Left forelimb (tissue), 1 donor: Measurements from ENCODE around the gene BNIP5.

Experiments used
- DNase-seq: peaks from one replicate; pipeline ENCODE4 v3.0.0-alpha.2; 2018; ENCODE audit warnings: low spot score

BNIP5 gene

DNA sequence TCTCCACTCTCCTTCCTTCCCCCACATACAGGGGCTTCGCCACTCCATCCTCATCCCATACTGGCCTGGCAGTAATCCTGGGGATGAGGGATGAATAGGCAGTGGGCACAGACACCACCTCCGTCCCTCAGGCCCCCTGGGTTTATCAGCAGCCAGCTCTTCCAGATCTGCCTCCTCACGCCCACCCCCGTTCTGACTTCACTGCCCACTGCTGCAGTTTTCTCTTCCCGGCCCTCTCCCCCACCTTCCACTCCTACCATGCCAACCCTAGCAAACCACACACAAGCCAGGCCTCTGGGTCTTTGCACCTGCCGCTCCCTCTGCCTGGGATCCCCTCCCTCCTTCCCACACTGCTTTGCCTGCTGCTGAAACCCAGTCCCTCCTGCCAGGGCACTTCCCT lies 44.5 kb downstream of the BNIP5 start:
- DNase-seq, result no peak

DNA sequence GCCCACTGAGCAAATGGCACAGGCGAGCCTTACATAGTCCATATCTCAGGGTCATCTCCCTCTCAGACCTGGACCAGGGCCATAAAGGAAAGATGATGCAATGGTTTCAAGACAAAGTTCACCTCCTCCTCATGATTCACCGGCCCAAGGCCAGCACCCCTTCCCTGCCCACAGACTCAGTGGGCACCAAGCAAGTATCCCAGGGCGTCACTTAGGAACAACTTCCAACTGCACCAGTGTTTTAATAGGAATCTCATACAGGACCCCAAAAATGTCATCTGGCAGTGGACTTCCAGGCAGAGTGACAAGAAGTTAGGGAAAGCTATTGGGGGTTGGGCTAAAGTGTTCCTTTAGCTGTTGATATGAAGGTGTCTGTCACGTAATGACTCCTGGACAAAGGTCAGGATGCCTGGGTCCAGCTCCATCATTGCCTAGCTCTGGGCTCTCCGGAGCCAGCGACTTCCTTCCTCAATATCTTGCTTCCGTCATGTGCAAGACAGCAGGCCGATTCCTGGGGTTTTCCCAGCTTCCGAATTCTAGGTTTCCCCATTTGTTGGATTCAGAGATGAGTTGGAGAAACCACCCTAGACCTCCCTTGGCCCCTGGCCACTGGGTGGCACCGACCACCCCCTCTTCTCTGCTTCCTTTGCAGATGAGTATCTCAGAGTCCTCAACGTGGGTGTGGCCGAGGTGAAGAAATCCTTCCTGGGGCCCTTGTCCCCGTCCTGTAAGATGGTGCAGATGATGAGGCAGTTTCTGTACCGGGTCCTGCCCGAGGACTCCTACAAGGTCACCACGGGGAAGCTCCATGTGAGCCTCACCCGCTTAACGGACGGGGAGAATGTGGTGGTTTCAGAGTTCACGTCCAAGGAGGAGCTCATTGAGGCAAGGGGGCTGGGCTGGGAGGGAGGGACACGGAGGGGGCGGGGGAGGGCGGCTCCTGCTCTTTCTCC lies 45.7 kb downstream of the BNIP5 start:
- no peak for DNase-seq

DNA sequence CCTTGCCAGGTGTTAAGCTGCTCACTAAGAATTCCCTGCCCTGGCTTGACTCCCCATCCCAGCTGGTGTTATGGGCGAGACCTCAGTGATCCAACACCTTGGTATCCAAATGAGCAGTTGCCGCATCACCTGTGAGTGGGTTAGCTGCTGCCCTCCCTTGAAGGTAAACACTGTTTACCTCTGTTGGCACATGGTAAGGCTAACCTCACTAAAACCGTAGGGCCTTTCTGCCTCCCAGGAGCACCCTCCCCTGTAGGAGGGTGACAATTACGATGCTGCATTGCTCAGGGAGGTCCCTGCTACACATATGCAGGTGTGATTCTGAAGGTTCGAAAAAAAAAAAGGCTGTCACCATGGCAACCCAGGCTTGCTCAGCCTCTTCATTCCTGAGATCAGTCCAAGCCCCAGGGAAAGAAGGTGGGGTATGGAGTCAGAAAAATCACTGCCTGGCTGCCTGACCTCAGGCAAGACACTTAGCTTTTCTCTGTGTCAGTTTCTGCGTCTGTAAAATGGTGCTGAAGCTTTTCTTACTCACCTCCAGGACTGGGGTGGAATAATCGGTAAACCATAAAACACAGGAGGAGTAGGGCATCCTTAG lies 47.3 kb downstream of the BNIP5 start:
- DNase-seq, result no peak

DNA sequence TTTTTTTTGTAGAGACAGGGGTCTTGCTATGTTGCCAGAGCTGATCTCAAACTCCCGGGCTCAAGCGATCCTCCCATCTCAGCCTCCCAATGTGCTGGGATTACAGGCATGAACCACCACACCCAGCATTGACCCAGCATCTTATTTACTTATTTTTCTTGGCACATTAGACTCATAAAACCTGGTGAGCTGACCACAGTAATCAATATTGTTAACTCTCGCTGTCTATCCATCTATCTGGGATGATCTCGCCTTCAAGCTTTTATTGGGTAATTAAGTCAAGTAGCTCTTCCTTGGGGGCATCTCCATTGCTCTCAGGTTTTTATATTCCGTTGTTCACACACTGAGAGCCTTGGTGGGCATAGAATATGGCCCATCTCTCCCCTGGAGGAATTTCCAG lies 49.8 kb downstream of the BNIP5 start:
- no peak for DNase-seq

DNA sequence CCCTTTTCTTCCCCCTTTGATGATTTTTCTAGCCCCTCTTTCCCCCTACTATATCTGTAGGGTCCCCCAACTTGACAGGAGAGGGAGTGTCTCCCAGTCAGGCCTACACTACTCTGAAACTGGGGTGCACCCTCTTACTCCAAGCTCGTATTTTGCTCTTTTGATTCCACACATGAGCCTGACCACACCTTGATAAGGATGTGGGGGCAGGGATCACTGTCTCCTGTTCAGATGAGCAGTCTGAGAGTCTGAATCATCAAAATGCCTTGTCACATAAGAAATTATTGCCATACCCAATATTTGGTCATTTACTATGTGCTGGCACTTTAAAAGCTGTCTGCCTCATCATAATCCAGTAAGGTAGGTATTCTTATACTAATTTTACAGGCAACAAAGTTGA lies 50.9 kb downstream of the BNIP5 start:
- no peak for DNase-seq

DNA sequence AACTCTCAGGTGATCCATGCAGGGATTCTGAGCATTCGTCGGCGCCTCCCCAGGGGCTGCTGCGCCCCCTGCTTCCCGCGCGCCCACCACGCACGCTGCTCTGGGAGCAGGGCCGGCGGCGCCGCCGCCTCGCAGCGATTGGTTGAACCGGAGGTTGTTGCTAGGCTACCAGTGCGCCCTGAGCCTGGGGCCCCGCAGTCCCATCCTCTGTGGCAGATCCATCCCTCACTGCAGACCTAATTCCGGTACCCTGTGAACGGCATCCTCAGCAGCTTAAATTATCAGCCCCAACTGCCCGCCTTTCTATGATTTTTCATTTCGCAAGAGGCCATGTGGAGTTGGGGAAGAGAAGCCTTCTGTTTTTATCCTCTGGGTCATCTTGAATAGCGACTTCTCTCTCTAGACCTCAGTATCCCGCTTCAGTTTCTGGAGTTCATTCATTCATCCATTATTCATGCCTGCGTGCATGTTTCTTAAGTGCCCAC lies 51.5 kb downstream of the BNIP5 start:
- DNase-seq, result no peak

DNA sequence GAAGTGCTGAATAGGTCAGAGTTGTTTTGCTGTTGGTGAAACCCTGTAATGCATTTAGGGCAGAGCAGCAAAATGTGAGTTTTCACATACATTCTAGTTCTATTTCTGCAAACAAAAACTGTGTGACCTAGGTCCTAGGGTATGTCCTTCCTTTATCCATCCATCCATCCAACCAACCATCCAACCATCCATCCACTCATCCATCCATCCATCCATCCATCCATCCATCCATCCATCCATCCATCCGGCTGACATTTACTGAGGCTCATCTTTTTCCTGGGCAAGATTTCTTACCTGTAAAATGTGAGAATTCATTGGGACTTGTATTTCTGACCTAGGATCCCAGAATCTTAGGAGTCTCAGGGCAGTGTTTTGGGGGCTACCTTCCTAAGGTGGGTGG lies 52.3 kb downstream of the BNIP5 start:
- no peak for DNase-seq

DNA sequence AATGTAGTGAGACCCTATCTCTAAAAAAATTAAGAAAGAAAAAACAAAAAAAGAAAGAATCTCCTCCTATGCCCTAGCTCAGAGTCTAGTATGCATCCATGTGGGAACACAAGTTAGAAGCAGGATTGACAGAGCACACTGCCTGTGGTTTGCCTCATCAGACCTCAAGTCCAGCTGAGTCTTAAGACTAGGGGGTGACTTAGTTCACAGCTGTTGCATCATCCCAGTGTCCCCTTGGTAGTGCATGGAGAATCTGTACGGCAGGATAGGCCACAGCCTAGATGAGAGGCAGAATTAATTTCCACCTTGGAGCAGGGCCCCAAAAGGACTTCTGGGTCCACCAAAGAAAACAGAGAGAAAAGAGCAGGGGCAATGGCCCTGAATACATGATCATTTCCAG lies 53.1 kb downstream of the BNIP5 start:
- DNase-seq, result no peak

DNA sequence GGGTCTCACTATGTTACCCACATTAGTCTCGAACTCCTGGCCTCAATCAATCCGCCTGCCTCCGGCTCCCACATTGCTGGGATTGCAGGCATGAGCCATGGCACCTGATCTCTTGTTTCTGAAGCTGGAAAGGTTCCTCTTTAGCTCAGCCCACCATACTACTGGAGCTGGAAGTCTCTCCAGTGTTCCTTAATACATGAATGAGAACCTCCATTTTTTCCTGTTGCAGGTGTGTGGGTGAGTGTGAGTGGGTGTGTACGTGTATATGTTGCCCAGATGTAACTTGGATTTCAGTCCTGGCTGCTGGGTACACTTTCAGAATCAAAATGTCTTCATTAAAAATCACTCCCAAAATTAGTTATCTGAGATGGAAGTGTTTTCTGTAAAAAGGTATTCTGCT lies 55.7 kb downstream of the BNIP5 start:
- DNase-seq, result no peak

DNA sequence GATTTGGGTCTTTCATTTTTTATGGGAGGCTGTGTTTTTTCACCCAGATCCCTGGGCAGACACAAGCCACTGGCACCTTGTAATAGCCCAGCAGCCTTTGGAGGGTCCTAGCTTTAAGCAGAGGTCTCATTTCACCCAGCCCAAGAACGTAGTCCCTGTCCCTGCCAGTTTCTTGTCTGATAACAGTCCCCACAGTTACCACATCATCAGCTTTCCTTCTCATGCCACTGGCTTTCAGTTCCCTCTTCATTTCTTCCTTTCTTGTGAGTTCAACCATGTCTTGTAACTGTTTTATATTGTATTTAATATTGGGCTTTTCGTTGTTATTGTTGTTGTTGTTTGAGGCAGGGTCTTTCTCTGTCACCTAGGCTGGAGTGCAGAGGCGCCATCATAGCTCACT lies 56.2 kb downstream of the BNIP5 start:
- DNase-seq, result no peak

DNA sequence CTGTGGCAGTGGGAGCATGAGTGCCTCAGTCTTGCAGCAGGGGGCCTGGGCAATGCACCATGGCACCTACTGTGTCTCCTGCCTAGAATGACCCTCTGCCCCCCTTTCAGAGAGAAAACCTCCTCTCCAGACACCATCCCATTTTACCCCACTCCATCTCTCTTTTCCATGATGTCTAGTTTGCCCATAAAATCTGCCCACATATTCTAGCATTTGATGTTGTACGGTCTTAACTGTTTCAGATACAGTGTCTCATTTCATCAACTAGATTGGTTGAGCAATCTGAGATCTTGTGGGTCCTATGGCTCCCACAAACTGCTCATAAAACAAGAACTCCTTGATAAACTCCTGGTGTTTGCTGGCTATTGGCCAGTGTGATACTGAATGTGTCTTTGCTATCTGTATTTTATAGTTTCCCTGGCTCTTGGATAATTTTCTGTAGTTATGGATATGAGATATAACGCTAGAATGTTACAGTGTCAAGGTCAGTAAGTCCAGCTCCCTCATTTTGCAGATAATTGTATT lies 58.7 kb downstream of the BNIP5 start:
- no peak for DNase-seq

DNA sequence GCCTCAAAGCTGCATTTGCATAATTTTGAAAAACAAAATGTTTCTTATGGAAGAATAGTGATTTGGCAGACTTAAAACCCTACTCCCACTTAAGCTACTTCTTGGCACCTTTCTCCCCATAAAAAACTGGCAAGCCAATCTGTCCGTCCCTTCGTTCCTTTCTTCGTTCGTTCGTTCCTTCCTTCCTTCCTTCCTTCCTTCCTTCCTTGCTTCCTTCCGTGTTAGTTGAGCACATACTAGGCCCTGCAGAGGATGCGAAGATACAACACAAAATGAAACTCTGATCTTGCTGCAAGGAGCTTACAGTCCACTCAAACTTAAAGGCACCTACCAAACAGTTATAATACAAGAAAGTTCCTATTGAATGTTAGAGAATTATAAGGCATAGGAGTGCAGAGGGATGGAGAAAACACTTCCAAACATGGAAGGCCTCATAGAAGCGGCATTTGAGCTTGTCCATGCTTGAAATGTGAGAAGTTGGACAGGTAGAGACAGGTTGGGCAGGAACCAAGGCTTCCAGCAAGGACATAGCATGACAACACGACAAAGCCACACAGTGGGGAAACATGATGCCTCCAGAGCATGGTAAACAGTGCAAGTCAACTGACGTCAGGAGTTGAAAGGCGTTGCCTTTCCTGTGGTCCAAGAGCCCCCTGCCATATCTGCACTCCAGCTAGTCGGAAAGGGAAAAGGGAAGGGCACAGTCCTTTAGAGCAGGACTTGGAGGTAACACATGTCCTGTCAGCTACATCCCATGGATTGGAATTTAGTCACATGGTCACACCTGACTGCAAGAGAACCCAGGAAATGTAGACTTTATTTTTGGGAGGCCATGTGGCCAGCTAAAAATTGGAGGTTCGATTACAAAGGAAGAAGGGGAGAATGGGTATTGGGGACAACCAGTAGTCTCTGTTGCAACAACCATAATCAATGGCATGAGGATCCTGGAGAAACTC lies 59.8 kb downstream of the BNIP5 start:
- no peak for DNase-seq

DNA sequence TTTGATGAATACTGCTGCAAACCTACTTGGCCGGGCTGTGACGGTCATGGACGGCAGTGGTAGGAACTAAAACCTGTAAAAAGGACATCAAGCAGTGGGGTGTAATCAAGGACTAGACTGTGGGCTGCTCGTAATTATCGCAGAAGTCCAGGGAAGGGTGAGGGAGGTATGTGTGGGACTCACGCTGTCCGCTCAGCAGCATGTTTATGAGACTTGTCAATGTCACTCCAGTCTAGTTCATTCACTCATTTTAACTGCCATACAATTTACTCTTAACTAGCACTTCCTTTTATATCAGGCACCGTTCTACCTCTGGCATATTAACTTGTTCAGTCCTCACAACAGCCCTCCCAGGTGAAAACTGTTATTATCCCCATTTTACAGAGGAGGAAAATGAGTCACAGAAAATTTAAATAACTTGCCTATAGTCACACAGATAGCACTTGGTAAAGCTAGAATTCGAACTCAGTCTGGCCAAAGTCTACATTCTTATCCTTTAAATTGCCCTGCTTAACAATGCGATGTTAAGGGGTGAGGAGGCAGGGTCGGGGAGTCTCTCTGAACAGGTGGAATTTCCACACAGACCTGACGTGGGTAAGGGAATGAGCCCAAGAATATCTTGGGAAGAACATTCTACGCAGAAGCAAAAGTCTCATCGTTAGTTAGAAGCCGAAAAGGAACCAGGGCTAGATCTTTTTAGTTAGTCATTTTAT lies 62.7 kb downstream of the BNIP5 start:
- DNase-seq, result no peak

DNA sequence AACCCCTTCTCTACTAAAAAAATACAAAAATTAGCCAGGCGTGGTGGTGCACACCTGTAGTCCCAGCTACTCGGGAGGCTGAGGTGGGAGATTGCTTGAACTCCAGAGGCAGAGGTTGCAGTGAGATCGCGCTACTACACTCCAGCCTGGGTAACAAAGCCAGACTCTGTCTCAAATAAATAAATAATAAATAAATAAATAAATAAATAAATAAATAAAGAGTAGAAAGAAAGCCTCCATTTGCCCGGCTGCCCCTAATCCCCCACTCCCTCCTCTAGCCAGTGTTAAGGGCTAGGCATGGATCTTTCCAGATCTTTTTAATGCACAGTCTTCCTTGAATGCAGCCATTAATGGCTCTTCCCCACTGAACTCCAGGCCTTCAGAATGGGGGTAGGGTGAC lies 63.6 kb downstream of the BNIP5 start:
- no peak for DNase-seq

DNA sequence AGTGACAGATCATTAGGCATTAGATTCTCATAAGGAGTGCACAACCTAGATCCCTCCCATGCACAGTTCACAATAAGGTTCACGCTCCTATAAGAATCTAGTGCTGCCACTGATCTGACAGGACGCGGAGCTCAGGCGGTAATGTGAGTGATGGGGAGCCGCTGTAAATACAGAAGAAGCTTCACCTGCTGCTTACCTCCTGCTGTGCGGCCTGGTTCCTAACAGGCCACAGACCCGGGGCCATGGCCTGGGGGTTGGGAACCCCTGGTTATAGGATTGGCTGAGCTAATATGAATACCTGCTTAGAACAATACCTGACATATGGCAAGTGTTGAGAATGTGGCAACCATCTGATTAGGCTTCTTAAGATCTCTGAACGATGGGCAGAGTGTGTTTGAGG lies 64.5 kb downstream of the BNIP5 start:
- no peak for DNase-seq

DNA sequence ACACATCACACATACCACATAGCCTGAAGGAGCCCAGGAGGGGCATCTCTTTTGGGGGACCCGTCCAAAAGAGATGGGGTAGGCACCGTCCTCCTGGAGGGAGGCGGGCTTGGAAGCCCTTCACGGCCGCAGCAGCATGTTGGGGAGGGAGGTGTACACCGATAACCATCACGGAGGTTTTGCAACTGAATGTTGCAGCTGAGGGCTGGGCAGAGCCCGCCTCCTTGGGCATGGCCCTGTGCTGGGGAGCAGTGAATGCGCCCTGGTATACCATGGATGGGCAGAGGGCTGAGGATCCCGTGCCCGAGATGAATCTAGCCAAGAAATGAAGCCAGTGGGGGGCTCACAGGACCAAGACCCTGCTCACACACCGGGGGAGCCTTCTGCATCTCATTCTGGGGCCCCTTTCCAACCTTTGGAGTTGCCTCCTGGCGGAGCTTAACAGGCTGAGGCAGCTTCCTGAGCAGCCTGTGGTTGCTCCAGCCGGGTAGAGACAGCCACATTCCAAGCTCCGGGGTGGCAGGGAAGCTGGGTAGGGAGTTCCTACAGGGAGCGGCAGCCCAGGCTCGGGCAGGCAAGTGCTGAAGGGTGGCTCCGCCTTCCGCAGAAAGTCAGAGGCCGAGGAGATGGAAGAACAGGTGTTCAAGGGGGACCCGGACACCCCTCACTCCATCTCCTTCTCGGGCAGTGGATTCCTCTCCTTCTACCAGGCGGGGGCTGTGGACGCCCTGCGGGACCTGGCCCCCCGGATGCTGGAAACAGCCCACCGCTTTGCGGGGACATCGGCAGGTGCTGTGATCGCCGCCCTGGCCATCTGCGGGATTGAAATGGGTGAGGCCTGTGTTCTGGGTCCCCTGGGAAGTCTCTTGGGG lies 66.6 kb downstream of the BNIP5 start, which contains the start of gene PNPLA1:
Gene PNPLA1 (plus strand): TSS at position 227 of the 872 bp plus-strand sequence. CDS start 400 bp downstream, at position 627.
- no peak for DNase-seq

DNA sequence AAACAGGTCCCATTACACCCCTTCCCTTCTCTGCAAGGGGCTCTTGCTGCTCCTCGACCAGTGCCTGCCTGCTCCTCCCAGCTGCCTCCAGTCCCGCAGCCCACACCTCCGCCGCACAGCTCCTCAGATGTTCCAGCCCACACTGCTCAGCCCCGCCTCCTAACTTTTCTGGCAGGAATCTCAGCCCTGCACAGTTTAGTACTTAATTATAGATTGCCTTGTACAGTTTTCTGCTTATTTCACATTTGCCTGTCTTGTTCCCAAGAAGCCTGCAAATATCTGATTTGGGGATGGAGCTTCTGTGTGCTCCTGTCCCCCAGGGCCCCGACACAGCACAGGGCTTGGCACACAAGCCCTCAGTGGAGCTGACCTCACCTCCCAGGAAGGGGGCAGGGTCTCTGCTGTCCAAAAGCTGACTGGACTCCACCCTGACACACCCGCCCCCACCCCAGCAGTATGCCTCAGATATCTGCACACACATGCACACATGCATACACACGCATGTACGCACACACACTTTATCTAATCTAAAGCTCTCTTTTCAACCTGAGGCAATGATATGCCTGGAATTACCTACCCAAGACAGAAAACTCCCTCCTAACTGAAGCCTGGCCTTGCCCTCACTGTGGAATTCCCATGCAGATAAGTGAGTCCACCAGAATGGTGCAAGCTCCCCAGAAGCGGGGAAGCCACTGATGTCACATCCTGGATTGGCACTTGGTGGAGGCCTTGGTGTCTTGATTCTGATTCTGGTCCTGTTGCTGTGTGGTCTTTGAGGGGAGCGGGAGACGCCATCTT lies 68.0 kb downstream of the BNIP5 start:
- no peak for DNase-seq

DNA sequence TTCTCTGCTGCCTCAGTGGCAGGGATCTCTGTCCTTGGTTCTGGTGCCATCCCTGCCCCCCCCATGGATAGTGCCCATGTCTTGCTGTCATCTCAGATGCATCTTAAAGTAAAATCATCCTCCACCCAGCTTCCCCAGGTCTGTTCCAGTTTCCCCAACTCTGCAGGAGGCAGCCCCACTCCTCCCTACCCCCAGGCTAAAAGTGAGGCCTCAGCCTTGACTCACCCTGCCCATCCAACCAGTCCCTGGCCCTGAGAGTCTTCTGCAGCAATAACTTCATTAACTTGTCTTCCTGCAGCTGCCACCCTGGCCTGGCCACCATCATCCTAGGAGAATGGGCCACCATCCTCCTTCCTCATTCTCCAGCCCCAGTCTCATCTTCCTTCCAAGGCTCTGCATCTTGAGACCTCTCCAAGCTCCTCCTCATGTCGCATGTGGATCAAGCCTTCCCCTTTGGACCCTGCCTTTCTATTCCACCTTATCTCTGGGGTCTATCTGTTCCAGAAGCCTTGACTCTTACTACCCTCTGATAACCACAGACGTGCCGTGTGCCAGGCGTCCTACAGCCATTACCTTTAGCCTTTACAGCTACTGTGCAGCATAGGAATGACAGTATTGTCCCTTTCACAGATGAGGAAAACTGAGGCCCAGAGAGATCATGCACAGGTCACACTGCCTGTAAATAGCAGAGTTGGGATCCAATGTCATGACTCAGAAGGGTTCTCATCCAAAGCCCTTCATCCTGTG lies 68.8 kb downstream of the BNIP5 start:
- DNase-seq, result no peak
